Fibroblast of skin of back (primary cell): Measurements from ENCODE around the gene CEP55.
A peak's percentile ranks its signal among the peaks of the same experiment; 100 is the strongest.

Source experiments
- DNase-seq: peaks from one replicate; pipeline ENCODE4 v3.0.0-alpha.2; 2013

CEP55 gene

GRCh38 chr10:93471110-93471651, 25.2 kb upstream of the CEP55 start:
- DNase-seq, result peak; percentile 98

DNA sequence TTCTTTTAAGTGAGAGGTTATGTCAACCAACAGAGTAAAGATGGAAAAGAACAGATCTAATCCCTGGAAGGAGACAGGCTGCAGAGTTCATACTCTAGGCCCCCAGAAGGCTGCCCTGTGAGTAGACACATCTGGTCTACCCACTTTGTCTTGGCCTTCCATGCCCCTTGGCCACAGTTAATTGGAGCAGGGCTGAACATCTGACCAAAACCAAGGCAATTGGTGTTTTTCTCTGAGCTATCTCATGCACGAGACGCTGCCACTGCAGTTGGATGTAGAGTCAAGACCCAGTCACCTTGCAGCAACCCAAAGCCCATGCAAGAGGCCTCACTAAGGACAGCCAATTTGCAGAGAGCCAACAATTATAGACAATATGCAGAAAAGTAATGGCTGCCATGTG, 23.3 kb upstream of the CEP55 start:
- DNase-seq, result no peak

- no peak for DNase-seq
Measured at GRCh38 chr10:93473804-93474472, 22.5 kb upstream of the CEP55 start.

DNA sequence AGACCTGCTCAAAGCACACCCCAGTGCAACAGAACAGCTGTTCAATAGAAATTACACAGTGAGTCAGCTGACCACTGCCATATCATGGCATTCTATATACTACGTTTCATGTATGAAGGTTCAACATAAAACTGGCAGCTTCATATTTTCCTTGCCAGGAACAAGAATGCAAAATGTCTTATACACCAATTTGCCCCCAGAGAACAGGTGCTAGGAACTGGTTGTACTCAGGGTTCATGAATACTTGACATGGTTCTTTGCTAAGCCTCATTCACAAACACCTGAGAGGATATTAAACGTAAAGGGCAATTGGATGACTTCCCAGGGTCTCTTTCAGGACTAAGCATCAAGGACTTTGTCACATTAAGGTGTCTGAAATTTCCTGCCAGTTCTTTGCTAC, 21.2 kb upstream of the CEP55 start:
- DNase-seq, result no peak

GRCh38 chr10:93475871-93476270, 20.5 kb upstream of the CEP55 start:
- peak; percentile 93 for DNase-seq

DNA sequence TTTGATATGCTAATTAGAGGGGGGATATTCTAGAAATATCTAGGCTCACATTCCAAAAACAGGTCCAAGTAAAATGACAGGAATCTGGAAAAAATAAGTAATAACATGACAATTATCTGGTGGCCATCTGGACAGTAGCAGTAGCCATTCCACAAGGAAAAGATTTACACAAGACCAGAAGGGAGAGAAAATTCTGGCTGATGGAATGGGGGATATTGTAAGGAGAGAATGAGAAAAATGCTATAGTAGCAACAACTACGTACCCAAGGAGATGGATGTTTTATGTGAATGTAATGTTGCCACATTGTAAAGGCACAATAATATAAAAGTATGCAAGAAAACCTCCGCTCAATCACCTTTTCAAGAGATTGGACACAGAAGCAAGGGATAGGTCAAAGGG, 19.7 kb upstream of the CEP55 start:
- DNase-seq, result no peak

DNA sequence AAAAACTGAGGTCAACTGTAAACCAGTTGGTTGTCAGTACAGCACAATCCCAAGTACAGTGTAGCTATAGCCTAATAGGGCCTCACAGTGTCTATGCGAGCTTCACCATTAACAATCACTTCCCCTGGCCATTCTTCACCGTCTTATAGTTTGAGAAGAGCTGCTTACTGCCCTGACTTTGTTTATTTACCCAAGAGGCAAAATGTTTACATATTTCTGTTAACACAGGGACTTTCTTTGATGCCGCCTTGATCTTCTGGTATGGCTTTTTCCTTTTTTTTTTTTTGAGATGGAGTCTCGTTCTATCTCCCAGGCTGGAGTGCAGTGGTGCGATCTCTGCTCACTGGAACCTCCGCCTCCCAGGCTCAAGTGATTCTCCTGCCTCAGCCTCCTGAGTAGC, 17.5 kb upstream of the CEP55 start:
- no peak for DNase-seq

DNA sequence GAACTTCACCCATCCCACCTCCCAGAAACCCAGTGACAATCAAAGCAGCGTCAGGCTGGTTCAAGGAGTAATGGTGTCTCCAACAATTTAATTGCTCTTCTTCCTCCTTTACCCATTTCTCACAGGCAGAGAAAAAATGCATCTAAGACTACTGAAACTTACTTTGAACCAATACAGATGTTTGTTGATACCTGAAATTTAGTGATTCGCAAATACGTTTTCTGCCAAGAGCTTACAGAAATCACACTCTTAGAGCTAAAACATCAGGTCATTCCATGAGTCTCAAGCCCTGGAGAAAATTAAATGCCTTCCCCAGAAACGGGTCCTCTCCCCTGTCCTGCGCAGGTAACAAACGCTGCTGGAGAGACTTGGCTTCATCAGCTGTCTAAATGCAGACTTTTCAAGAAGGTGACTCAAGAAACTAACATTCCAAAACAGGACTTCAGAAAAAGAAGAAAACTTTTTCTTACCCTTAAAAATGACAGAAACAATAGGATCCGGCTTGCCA, 14.7 kb upstream of the CEP55 start:
- DNase-seq, result no peak

- DNase-seq, result peak; percentile 97
Measured at GRCh38 chr10:93482145-93482834, 14.1 kb upstream of the CEP55 start, which contains the start of gene MYOF. TSS of gene MYOF (minus strand) at chr10:93482334. CDS start at chr10:93482194, 140 bp downstream.

GRCh38 chr10:93485690-93486089, 10.7 kb upstream of the CEP55 start:
- no peak for DNase-seq

DNA sequence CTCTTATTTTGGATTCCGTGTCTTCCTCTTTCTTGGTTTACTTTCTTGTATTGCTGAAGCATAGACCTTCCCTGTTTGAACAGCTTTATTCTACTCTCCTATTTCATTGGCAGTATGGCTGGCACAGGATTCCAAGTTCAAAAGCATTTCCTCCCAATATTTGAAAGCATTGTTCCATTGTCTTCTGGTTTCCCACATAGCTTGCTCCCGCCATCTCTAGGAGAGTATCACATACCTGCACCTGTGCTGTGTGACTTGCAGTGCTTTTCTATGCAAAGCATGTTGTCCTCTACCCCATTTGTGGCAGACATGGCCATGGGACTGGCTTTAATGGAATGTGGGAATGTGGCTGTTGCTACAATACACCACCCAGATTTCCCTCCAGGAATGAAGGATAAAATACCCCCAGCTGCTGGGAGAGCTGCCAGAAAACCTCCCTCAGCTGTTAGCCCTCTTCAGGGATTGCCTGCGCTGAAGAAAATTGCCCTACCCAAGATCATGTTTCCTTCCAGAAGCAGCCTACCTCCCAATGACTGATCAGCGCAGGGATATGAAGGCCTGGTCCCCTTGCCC, 7.4 kb upstream of the CEP55 start:
- DNase-seq, result peak; percentile 84

DNA sequence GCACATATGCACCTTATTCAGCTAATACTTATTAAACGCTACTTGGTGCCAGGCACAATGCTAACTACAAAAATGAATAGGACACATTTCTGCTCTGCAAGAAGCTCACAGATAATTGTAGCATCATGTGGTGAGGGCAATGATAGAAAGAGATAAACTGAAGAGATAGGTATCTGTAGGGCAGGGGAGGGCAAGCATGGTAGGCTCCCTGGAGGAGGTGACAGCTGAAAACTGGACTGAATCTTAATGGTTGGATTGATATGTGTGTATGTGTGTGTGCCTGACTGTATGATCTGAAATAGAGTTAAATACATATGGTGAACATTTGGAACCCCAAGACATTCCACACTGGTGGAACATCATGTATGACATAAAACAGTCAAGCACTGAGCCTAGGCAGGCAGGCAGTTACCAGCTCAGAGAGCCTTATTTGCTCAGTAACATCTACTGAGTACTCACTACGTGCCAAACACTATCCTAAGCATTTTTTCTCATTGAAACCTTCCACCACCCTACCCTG, 4.8 kb upstream of the CEP55 start:
- no peak for DNase-seq

DNA sequence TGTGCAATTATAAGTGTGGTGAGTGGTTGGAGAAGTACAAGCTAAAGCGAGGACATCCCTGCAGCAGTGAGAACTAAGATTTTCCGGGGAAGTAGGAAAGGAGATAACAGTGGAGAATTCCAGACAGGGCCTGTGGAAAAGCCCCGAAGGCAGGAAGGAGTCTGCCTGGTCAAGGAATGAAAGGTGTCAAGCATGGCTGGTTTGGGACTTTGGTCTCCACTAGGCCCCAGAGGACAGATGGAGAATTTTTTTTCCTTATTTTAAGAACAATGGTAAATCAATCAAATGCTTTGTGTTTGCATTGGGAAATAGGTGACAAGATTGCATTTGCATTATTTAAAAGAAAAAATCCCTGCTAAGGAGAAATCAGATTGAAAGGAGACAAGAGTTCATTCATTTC, 3.2 kb upstream of the CEP55 start:
- no peak for DNase-seq

GRCh38 chr10:93494494-93494893, 1.9 kb upstream of the CEP55 start:
- no peak for DNase-seq

DNA sequence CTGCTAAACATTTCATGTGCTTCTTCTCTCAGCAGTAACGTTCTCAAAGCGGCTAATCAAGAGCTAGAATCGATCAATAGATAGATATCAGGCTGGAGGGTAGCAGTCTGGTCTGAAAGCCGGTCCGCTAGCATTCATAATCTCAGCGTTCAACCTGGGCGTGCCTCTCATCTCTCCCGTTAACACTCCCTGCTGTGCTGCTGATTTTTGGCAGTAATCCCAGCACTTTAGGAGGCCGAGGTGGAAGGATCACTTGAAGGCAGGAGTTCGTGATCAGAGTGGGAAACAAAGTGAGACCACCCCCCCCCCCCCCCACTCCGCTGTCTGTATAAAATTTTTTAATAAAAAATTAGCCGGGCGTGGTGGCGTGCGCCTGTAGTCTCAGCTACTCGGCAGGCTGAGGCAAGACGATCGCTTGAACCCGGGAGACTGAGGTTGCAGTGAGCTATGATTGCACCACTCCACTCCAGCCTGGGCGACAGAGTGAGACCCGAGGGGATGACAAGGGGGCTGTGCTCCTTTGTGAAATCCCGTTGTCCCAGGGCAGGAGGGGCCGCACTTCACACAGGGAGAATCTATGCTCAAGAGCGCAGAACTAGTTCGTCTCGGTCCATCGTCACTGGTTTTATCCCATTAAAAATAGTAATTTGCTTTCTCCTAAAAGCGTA, 624 bp upstream of the CEP55 start:
- peak; percentile 74 for DNase-seq

DNA sequence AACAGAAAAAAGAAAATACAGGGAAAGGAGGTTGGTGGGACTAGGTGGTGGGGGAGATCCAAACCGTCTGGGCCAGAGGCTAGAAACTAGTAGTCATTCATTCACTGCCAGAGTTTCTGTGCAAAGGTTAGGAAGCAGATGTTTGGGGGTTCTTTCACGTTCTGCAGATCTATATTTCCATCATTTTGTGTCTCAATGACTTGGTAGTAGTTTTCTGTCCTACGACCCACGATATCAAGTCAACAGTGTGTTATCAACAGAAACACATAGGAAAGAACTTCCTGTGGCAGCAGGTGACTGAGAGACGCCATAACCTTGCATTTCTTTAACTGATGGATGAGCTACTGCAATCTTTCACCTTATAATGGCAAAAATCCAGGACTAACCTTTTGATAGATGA, 1.8 kb downstream of the CEP55 start:
- DNase-seq, result no peak

GRCh38 chr10:93501650-93502049, 5.2 kb downstream of the CEP55 start:
- no peak for DNase-seq

- DNase-seq, result no peak
Measured at GRCh38 chr10:93503075-93503474, 6.7 kb downstream of the CEP55 start.

- no peak for DNase-seq
Measured at GRCh38 chr10:93505075-93505474, 8.7 kb downstream of the CEP55 start.

GRCh38 chr10:93509816-93510215, 13.4 kb downstream of the CEP55 start:
- no peak for DNase-seq

GRCh38 chr10:93512565-93512964, 16.2 kb downstream of the CEP55 start:
- DNase-seq, result peak; percentile 65

DNA sequence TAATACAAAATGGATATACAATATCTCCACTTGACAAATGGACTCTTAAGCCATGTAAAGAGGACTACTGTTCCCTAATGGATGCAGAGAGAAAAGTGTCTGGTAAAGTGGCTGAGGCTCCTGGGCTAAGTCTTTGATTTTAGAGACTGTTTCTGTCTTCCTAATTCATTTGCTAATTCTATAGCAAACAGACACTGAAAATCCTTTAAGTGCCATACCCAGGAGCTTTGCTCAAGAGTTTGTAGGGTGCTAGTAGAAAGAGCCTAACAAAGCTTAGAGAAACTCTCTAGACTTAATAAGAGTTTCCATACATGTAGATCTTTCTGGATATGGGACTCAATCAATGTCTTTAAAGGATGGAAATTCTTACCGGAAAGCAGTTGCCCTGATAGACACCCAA, 16.7 kb downstream of the CEP55 start:
- DNase-seq, result no peak

GRCh38 chr10:93514521-93514920, 18.1 kb downstream of the CEP55 start:
- no peak for DNase-seq
